Measurements from ENCODE around the gene CTBP1.

Gene CTBP1

DNA sequence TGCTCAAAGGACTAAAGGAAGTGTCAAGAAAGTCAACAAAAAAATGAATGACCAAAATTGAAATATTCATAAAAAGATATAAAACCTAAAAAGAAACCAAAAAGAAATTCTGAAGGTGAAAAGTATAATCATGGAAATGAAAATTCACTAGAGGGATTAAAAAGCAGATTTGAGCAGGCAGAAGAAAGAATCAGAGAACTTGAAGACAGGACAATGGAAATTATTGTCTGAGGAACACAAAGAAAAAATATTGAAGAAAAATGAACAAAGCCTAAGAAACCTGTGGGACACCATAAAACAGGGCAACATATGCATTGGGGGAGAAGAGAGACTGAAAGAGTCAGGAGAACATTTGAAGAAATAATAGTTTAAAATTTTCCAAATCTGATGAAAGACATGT, 66.6 kb downstream of the CTBP1 start:
- H3K9me2 ChIP-seq (replicated peaks; ENCODE audit: low read depth, low read length): no peaks in the 10 kb centered on the region
- peaks cover 35% of the 10 kb centered on the region for H3K9me3 ChIP-seq (ENCODE audit: insufficient read depth, low read depth, low read length)
- H3K4me1 ChIP-seq (ENCODE audit: insufficient read depth, low read length, poor library complexity, severe bottlenecking): peaks cover 13% of the 10 kb centered on the region
- H2AFZ ChIP-seq (ENCODE audit: low read length): no peak overlapping the region
- H4K20me1 ChIP-seq (ENCODE audit: insufficient read depth, low read length, poor library complexity, severe bottlenecking): no peaks in the 10 kb centered on the region
- H3K4me3 ChIP-seq (ENCODE audit: low read length, poor library complexity, severe bottlenecking): no peak overlapping the region
- H3K27me3 ChIP-seq (ENCODE audit: insufficient read depth, low read length, poor library complexity, severe bottlenecking): no peaks in the 10 kb centered on the region
- no peaks in the 10 kb centered on the region for H3K79me2 ChIP-seq (ENCODE audit: insufficient read depth, low read length)
- H3F3A ChIP-seq (ENCODE audit: low read depth): no peaks in the 10 kb centered on the region
- TF ChIP-seq EZH2phosphoT487 (IDR thresholded peaks at IDR 0.05; ENCODE audit: borderline replicate concordance) (no peak), CTCF (conservative IDR thresholded peaks at IDR 0.05; ENCODE audit: low read length) (no peak)
- no peak overlapping the region for H3K4me2 ChIP-seq (ENCODE audit: low read depth, low read length, poor library complexity, severe bottlenecking)
- peaks cover 9% of the 10 kb centered on the region; the same call in 1 of the 2 replicates for H3K36me3 ChIP-seq (ENCODE audit: insufficient read depth, low read length)
- no peak overlapping the region for H3K9ac ChIP-seq (ENCODE audit: low read depth, low read length, poor library complexity, severe bottlenecking)

GRCh38 chr4:1180663-1181062, 68.3 kb downstream of the CTBP1 start:
- no peak overlapping the region for H3K9ac ChIP-seq (ENCODE audit: low read depth, low read length, poor library complexity, severe bottlenecking)
- H4K20me1 ChIP-seq (ENCODE audit: insufficient read depth, low read length, poor library complexity, severe bottlenecking): no peaks in the 10 kb centered on the region
- no peak overlapping the region for H2AFZ ChIP-seq (ENCODE audit: low read length)
- H3K4me1 ChIP-seq (ENCODE audit: insufficient read depth, low read length, poor library complexity, severe bottlenecking): peaks cover 13% of the 10 kb centered on the region
- no peaks in the 10 kb centered on the region for H3K79me2 ChIP-seq (ENCODE audit: insufficient read depth, low read length)
- H3K4me3 ChIP-seq (ENCODE audit: low read length, poor library complexity, severe bottlenecking): no peak overlapping the region
- no peak overlapping the region for H3K4me2 ChIP-seq (ENCODE audit: low read depth, low read length, poor library complexity, severe bottlenecking)
- H3K27me3 ChIP-seq (ENCODE audit: insufficient read depth, low read length, poor library complexity, severe bottlenecking): no peaks in the 10 kb centered on the region
- peaks cover 9% of the 10 kb centered on the region; the same call in 1 of the 2 replicates for H3K36me3 ChIP-seq (ENCODE audit: insufficient read depth, low read length)
- H3K9me3 ChIP-seq (ENCODE audit: insufficient read depth, low read depth, low read length): peaks cover 35% of the 10 kb centered on the region
- H3K9me2 ChIP-seq (replicated peaks; ENCODE audit: low read depth, low read length): no peaks in the 10 kb centered on the region
- TF ChIP-seq EZH2phosphoT487 (IDR thresholded peaks at IDR 0.05; ENCODE audit: borderline replicate concordance) (no peak), CTCF (conservative IDR thresholded peaks at IDR 0.05; ENCODE audit: low read length) (no peak)
- H3F3A ChIP-seq (ENCODE audit: low read depth): no peaks in the 10 kb centered on the region

DNA sequence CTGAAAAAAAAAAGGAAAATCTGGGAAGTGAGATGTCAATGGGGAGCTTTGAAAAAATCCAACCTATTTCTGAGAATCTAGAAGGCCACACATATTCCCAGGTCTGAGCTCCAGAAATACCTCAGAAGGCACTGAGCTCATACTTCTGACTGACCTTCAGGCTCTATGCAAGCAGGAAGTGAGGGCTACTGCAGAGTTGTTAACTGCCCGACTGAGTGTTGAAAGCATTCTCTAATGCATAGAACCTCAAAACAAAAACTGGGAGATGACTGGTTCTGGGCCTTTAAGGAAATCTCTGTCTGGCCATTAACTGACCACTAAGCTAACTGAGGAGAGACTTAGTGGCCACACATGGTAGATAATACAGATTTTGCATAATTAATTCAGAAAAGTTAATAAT, 69.0 kb downstream of the CTBP1 start:
- H3K27me3 ChIP-seq (ENCODE audit: insufficient read depth, low read length, poor library complexity, severe bottlenecking): no peaks in the 10 kb centered on the region
- peaks cover 13% of the 10 kb centered on the region for H3K4me1 ChIP-seq (ENCODE audit: insufficient read depth, low read length, poor library complexity, severe bottlenecking)
- H3K4me2 ChIP-seq (ENCODE audit: low read depth, low read length, poor library complexity, severe bottlenecking): no peak overlapping the region
- no peaks in the 10 kb centered on the region for H4K20me1 ChIP-seq (ENCODE audit: insufficient read depth, low read length, poor library complexity, severe bottlenecking)
- TF ChIP-seq CTCF (conservative IDR thresholded peaks at IDR 0.05; ENCODE audit: low read length): no peak
- no peak for TF ChIP-seq EZH2phosphoT487 (IDR thresholded peaks at IDR 0.05; ENCODE audit: borderline replicate concordance)
- H3K9me2 ChIP-seq (replicated peaks; ENCODE audit: low read depth, low read length): no peaks in the 10 kb centered on the region
- H3K9me3 ChIP-seq (ENCODE audit: insufficient read depth, low read depth, low read length): peaks cover 35% of the 10 kb centered on the region
- H3K4me3 ChIP-seq (ENCODE audit: low read length, poor library complexity, severe bottlenecking): no peak overlapping the region
- peaks cover 9% of the 10 kb centered on the region; the same call in 1 of the 2 replicates for H3K36me3 ChIP-seq (ENCODE audit: insufficient read depth, low read length)
- H3F3A ChIP-seq (ENCODE audit: low read depth): no peaks in the 10 kb centered on the region
- no peak overlapping the region for H3K9ac ChIP-seq (ENCODE audit: low read depth, low read length, poor library complexity, severe bottlenecking)
- H3K79me2 ChIP-seq (ENCODE audit: insufficient read depth, low read length): no peaks in the 10 kb centered on the region
- no peak overlapping the region for H2AFZ ChIP-seq (ENCODE audit: low read length)
